Fibroblast of lung (primary cell): ENCODE data around the gene DNAH14. TPM values are rescaled to one million over a fixed set of nuclear protein-coding genes. Genes with fewer than 3 reads are reported as not detected.

Experiments used
- DNase-seq, 2 donors: peaks; one replicate each; pipeline versions ENCODE4 v3.0.0 to v3.0.0-alpha.2; 2010; ENCODE audit warnings: low read depth in 2 of 2
- H2AFZ ChIP-seq: 2 replicates; pipeline ENCODE4 v1.5.1; 2012; ENCODE audit warnings: low read length, control low read depth, inconsistent platforms
- H3K27ac ChIP-seq: 2 replicates; pipeline ENCODE4 v1.5.1; 2011; ENCODE audit warnings: low read length, control low read depth; ENCODE audit not compliant: insufficient read depth
- H3K27me3 ChIP-seq: 2 replicates; pipeline ENCODE4 v1.5.1; 2011; ENCODE audit warnings: mild to moderate bottlenecking, low read length; ENCODE audit not compliant: control insufficient read depth, insufficient read depth
- H3K36me3 ChIP-seq: 2 replicates; pipeline ENCODE4 v1.5.1; 2011; ENCODE audit warnings: low read length; ENCODE audit not compliant: control insufficient read depth, insufficient read depth
- H3K4me1 ChIP-seq: 2 replicates; pipeline ENCODE4 v1.5.1; 2011; ENCODE audit warnings: low read length; ENCODE audit not compliant: control insufficient read depth, insufficient read depth; ENCODE audit errors: extremely low read depth
- H3K4me2 ChIP-seq: 2 replicates; pipeline ENCODE4 v1.5.1; 2011; ENCODE audit warnings: low read length, control low read depth; ENCODE audit not compliant: insufficient read depth; ENCODE audit errors: extremely low read depth
- H3K4me3 ChIP-seq, 4 experiments: fragments of 200-600 bp in 1 of 4; sonication (generic) in 1 of 4; replicated peaks in 1 of 4; 2 replicates each; pipeline ENCODE4 v1.5.1; 2011 to 2016; ENCODE audit warnings: low read length in 4 of 4, low read depth in 3 of 4, mild to moderate bottlenecking in 3 of 4, control low read depth in 2 of 4, inconsistent platforms in 1 of 4, mixed read lengths in 1 of 4; ENCODE audit not compliant: insufficient read depth in 1 of 4; ENCODE audit errors: control extremely low read depth in 1 of 4
- H3K79me2 ChIP-seq: 2 replicates; pipeline ENCODE4 v1.5.1; 2012; ENCODE audit warnings: mild to moderate bottlenecking, low read length, inconsistent platforms; ENCODE audit not compliant: control insufficient read depth, insufficient read depth
- H3K9ac ChIP-seq: 2 replicates; pipeline ENCODE4 v1.5.1; 2011; ENCODE audit warnings: mild to moderate bottlenecking, low read length, control low read depth; ENCODE audit not compliant: insufficient read depth
- H3K9me3 ChIP-seq: 2 replicates; pipeline ENCODE4 v1.5.1; 2012; ENCODE audit warnings: low read depth, low read length; ENCODE audit not compliant: control insufficient read depth, insufficient read depth
- H4K20me1 ChIP-seq: 2 replicates; pipeline ENCODE4 v1.5.1; 2011; ENCODE audit warnings: low read length; ENCODE audit not compliant: control insufficient read depth, insufficient read depth; ENCODE audit errors: extremely low read depth
- EZH2 ChIP-seq: IDR thresholded peaks from 2 replicates; pipeline ENCODE4 v1.5.1; 2012; ENCODE audit warnings: low read length, control low read depth, mild to moderate bottlenecking; ENCODE audit errors: missing control alignments
- polyA plus RNA-seq, 2 donors: library from polyadenylated mRNA; depleted of rRNA in 1 of 2; stranded (reverse) in 1 of 2; unstranded in 1 of 2; fragments of >200 nt; gene quantifications; 2 replicates each; pipeline ENCODE4 v1.2.1, GENCODE V29; 2011 to 2012; ENCODE audit warnings: missing spikeins in 1 of 2
- total RNA-seq: library from RNA; depleted of rRNA; stranded (reverse); fragments of >200 nt; gene quantifications from 2 replicates; pipeline ENCODE4 v1.2.1, GENCODE V29; 2014
- TF ChIP-seq, protein P1 (sequence below), 2 donors: IDR thresholded peaks in 1 of 2; conservative IDR thresholded peaks in 1 of 2; 1 replicate in 1 of 2; 2 replicates in 1 of 2; pipeline ENCODE4 v1.5.1; 2011 to 2012; ENCODE audit warnings: low read length in 2 of 2, control low read depth in 1 of 2, inconsistent platforms in 1 of 2, low read depth in 1 of 2, mild to moderate bottlenecking in 1 of 2

DNAH14 gene
- total and polyA plus RNA-seq, 2 donors (not counting 1 experiment from before 2014, with no cell fraction given) = 5.4 to 19.7 TPM

DNA sequence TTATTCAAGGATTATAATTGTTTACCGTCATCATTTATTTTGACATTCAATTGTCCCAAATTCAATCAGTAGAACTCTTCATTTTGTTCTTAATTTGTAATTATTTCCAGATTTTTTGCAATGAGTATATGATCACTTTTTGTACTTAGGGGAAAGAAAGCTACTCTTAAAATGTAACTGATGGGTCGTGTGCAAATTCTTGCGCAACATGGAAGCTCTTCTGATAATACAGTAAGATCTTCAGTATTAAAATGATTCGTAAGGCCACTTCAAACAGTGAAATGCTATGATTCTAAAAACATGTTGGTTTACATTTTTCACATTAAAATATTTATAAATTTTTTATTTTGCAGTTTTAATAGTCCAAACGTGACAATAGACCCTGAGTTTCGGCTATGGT, 435.0 kb downstream of the DNAH14 start:
- no peak overlapping the region for H2AFZ ChIP-seq
- no peak for DNase-seq
- no peak overlapping the region for H3K4me2 ChIP-seq
- H4K20me1 ChIP-seq = no peaks in the 10 kb centered on the region
- H3K4me1 ChIP-seq = no peaks in the 10 kb centered on the region
- H3K9me3 ChIP-seq = no peaks in the 10 kb centered on the region
- no peak overlapping the region for H3K9ac ChIP-seq
- no peaks in the 10 kb centered on the region for H3K27me3 ChIP-seq
- TF ChIP-seq, protein P1, sequence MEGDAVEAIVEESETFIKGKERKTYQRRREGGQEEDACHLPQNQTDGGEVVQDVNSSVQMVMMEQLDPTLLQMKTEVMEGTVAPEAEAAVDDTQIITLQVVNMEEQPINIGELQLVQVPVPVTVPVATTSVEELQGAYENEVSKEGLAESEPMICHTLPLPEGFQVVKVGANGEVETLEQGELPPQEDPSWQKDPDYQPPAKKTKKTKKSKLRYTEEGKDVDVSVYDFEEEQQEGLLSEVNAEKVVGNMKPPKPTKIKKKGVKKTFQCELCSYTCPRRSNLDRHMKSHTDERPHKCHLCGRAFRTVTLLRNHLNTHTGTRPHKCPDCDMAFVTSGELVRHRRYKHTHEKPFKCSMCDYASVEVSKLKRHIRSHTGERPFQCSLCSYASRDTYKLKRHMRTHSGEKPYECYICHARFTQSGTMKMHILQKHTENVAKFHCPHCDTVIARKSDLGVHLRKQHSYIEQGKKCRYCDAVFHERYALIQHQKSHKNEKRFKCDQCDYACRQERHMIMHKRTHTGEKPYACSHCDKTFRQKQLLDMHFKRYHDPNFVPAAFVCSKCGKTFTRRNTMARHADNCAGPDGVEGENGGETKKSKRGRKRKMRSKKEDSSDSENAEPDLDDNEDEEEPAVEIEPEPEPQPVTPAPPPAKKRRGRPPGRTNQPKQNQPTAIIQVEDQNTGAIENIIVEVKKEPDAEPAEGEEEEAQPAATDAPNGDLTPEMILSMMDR (conservative IDR thresholded peaks at IDR 0.05 in 1 of 2, IDR thresholded peaks at IDR 0.05 in 1 of 2; ENCODE audit: low read depth in 1 of 2, low read length in 2 of 2) = no peak
- TF ChIP-seq EZH2 = no peak
- no peak overlapping the region for H3K4me3 ChIP-seq
- H3K79me2 ChIP-seq = no peaks in the 10 kb centered on the region
- no peak overlapping the region for H3K27ac ChIP-seq
- H3K36me3 ChIP-seq = no peaks in the 10 kb centered on the region

DNA sequence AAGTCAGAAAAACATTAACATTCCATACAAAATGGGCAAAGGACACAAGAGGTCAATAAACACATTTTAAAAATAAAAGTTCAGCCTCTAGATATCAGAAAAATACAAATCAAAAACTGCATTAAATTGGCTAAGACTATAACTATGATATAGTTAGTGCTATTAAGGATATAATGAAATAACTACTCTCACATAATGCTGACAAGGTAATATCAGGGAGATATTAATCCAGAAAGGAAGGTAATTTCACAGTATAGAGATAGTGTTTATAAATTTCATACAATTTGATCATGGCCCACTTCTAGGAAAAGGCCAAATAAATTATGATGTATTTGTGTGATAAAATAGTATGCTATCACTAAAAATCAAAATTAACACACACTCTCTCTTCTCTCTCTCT, 436.5 kb downstream of the DNAH14 start:
- Histone ChIP-seq H3K36me3 (no peaks in the 10 kb centered on the region), H3K79me2 (no peaks in the 10 kb centered on the region), H3K4me1 (no peaks in the 10 kb centered on the region), H3K27ac (no peak overlapping the region), H4K20me1 (no peaks in the 10 kb centered on the region), H3K9ac (no peak overlapping the region), H3K4me3 (no peak overlapping the region), H2AFZ (no peak overlapping the region), H3K27me3 (no peaks in the 10 kb centered on the region), H3K4me2 (no peak overlapping the region), H3K9me3 (no peaks in the 10 kb centered on the region)
- TF ChIP-seq, protein P1 (conservative IDR thresholded peaks at IDR 0.05 in 1 of 2, IDR thresholded peaks at IDR 0.05 in 1 of 2; ENCODE audit: low read depth in 1 of 2, low read length in 2 of 2) = no peak
- TF ChIP-seq EZH2 = no peak
- DNase-seq = no peak

DNA sequence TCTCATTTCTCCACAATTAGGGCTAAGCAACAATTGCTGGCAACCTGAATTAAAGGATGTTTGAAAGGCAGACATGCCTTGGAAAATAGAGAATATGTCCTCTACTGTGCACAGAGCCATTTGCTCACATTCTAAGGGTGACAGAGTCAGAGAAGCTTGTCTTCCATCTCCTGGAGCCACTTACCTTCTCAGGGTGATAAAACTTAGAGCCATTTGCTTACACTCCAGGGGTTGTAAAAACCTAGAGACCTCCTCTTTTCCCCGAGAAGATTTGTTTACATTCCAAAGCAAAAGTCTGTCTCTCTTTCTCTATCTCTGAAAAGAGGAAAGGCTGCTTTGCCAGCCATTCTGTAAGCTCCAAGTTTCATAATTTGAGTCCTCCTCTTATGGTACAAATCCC, 437.1 kb downstream of the DNAH14 start:
- H4K20me1 ChIP-seq = no peaks in the 10 kb centered on the region
- H2AFZ ChIP-seq = no peak overlapping the region
- H3K79me2 ChIP-seq = no peaks in the 10 kb centered on the region
- no peaks in the 10 kb centered on the region for H3K4me1 ChIP-seq
- H3K9ac ChIP-seq = no peak overlapping the region
- no peak overlapping the region for H3K4me2 ChIP-seq
- H3K27ac ChIP-seq = no peak overlapping the region
- H3K9me3 ChIP-seq = no peaks in the 10 kb centered on the region
- no peak for DNase-seq
- H3K4me3 ChIP-seq = no peak overlapping the region
- TF ChIP-seq, protein P1 (conservative IDR thresholded peaks at IDR 0.05 in 1 of 2, IDR thresholded peaks at IDR 0.05 in 1 of 2; ENCODE audit: low read depth in 1 of 2, low read length in 2 of 2) = no peak
- no peak for TF ChIP-seq EZH2
- H3K36me3 ChIP-seq = no peaks in the 10 kb centered on the region
- H3K27me3 ChIP-seq = no peaks in the 10 kb centered on the region
